GM12872 (cell line): ENCODE measurements around the gene MAT1A.

ENCODE experiments used
- TF ChIP-seq, protein P1 (sequence below): IDR thresholded peaks from 3 replicates; pipeline ENCODE4 v1.5.1; 2011; ENCODE audit warnings: low read depth, mild to moderate bottlenecking, low read length, moderate library complexity; ENCODE audit not compliant: insufficient read depth

Gene MAT1A

DNA sequence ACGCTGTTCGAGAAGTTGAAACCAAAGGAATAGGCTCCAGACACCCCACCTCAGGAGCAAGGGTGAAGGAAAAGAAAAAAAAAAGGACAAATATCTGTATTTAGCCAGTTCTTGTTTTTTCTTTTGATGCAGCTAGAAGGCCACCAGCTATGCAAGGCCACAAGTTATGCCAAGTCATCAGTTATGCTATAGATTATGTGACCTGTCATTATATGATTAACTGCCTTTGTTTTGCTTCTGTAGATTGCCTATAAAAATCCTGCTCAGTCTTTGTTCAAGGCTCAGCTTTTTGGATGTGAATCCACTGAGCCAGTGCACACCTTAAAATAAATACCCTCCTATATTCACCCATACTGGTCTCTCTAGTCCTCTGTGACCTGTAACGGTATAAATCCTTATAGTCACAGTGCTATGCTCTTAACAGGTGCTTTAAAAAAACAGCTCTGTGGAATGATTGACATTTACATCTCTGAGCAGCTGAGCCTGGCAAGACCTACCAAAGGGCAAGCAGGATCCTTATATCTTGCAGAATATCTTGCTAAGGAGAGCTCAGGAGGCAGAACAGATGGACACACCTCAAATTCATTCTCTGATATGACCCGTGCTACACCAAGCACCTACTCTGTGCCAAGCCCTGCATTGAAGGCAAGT, 20.4 kb downstream of the MAT1A start:
- TF ChIP-seq, protein P1, sequence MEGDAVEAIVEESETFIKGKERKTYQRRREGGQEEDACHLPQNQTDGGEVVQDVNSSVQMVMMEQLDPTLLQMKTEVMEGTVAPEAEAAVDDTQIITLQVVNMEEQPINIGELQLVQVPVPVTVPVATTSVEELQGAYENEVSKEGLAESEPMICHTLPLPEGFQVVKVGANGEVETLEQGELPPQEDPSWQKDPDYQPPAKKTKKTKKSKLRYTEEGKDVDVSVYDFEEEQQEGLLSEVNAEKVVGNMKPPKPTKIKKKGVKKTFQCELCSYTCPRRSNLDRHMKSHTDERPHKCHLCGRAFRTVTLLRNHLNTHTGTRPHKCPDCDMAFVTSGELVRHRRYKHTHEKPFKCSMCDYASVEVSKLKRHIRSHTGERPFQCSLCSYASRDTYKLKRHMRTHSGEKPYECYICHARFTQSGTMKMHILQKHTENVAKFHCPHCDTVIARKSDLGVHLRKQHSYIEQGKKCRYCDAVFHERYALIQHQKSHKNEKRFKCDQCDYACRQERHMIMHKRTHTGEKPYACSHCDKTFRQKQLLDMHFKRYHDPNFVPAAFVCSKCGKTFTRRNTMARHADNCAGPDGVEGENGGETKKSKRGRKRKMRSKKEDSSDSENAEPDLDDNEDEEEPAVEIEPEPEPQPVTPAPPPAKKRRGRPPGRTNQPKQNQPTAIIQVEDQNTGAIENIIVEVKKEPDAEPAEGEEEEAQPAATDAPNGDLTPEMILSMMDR: no peak

DNA sequence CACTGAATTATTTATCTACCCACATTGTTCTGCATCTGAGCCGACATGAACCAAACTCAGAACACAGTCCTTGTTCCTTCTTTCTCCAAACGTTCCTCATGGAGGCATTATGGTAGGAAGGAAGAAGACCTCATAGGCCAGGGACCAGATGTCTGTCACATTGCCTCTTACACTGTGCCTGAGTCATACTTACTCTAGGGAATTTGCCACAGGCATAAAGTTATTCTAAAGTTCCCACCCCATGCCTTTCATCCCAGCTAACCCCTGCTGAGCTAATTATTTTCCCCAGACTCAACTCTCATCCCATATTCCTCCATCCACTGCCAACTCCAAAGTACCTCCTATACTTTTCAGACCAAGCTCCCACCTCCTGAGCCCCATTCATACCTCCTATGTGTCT, 21.2 kb downstream of the MAT1A start:
- TF ChIP-seq, protein P1: no peak

DNA sequence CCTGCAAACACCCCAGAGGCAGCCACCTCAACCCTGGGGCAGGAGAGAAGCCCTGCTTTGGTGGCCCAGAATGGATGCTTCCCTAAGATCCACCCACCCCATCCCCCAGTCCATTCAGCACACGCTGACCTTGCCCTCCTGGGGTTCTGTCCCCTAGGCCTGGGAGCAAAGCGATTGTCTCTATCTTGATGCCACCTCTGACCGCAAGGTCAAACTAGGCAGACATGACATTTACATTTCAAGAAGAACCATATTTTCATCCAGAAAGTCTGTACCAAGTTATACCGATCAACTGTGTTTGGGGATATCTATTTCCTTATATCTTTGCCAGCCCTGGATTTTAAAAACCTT, 23.0 kb downstream of the MAT1A start:
- TF ChIP-seq, protein P1: no peak

DNA sequence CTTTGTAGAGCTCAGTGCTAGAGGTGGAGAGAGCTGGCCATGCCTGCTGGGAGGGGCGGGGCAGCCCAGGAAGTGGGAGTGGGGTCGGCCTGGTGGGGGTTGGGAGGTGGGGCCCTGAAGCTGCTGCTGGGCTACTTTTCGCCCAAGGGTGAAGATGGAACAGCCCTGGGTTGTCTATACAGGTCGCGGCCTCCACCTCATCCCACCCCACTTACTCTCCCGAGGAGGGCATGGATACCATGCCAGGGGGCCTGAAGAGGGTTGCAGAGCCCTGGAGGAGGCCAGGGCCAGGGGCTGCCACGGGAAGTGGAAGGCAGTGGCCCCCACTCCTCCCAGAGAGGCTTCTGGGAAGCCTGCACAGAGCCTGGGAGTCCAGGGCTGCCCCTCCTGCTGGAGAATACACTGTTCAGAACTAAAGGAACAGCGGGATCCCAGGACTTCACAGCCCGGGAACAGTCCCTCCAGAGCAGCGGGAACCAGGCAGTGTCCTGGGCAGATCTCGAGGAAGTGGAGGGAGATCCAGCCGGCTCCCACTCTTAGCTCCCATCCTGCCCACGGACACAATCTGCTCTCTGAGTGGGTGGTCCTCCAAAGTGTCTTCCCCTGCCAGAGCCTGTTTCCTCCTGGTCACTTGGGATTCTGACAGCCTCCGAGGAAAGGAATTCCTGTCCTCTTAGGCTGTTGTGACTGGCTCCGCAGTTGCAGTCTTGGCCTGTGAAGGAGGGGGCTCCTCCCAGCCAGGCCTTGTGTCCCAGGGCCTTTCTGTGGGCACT, 23.5 kb downstream of the MAT1A start:
- TF ChIP-seq, protein P1: no peak

DNA sequence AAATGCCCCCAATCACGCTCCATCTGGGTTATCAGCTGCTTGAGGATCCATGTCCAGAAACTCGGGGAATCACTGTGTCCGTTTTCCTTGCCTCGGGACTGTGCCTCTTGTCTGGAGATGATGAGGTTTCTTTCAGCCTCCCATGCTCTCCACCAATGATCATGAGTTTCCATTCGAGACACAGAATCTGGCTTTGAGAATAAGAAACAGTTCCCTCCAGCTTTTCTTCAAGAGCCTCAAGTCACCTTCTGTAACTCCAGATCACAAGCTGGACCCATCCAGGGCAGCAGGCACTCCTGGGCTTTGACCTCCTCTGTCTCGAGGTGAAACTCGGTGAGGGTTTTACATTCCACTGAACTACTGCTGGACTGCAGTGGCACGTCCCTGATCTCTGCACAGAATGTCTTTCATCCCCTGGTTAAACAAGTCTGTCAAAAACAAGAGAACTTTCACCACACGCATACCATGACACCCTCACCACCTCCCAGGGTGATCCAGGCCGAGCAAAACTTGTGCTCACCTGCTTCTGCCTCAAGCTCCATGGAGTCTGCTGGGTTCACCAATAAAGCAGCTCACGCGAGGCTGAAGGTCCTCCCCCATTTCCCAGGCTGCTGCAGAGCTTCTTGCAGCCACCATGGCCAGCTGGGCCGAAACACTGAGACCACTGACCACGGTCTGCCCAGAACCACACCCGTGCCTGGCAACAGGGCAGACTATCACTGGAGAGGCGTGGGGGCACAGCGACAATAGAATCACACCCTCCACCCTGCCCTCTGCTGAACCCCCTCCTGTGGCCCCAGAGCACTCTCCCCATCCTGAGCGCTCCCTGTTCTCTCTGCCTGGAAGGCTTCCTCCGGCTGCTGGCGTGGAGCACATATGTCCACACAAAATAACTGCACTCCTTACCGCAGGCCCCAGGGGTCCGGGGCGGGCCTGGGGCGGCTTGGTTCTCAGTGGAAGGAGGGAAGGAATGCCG, 25.1 kb downstream of the MAT1A start:
- TF ChIP-seq, protein P1: no peak

DNA sequence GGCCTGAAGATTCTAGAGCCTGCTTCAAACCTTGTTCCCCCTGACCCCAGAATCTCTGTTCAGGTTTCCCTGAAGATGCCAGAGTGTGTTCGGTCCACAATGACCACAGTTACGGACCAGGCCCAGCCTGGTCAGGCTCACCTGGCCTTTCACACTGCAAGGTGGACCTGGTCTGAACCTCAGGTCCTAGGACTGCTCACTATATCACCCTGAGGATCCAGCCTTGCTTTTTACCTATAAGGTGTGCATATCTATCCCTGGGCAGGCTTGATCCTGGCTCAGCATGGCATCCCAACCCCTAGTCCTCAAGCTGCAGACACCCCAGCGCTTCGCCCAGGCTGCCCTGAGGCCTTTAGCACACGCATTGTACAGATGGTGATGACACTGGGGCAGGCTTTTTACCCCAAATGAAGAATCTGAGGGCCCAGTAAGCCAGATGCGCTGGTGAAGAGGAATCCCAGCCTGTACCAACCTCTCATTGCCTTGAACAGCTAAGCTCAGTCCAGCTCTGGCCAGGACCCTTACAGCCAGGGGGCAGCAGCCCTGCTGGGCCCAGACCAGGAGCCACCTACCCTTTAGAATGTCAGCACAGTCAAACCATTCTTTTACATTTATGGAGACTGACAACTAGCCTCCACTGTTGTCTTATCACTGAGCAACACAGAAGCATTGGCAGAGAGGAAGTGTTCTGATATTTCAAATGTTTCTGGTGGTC, 28.0 kb downstream of the MAT1A start:
- TF ChIP-seq, protein P1: no peak
